ENCODE results near the gene SALL3.

Gene SALL3

GRCh38 chr18:79030680-79031079 lies 51.1 kb downstream of the SALL3 start:
- in situ Hi-C loops (cut with HindIII; ENCODE audit: low sequenced_read_pairs): no loop called here
- no peak for TF ChIP-seq CTCF (IDR thresholded peaks at IDR 0.05; ENCODE audit: low read depth, low read length)
- H3K4me3 ChIP-seq (ENCODE audit: low read depth, low read length): no peak overlapping the region
- DNase-seq (ENCODE audit: low read depth, low spot score): no peak

- in situ Hi-C loops (cut with HindIII; ENCODE audit: low sequenced_read_pairs): no loop called here
- H3K4me3 ChIP-seq (ENCODE audit: low read depth, low read length): no peak overlapping the region
- no peak for DNase-seq (ENCODE audit: low read depth, low spot score)
- TF ChIP-seq CTCF (IDR thresholded peaks at IDR 0.05; ENCODE audit: low read depth, low read length): no peak
Observed at GRCh38 chr18:79042276-79042675, 62.7 kb downstream of the SALL3 start.

GRCh38 chr18:79043288-79043687 lies 63.7 kb downstream of the SALL3 start:
- no peak for DNase-seq (ENCODE audit: low read depth, low spot score)
- in situ Hi-C loops (cut with HindIII; ENCODE audit: low sequenced_read_pairs): no loop called here
- TF ChIP-seq CTCF (IDR thresholded peaks at IDR 0.05; ENCODE audit: low read depth, low read length): no peak
- H3K4me3 ChIP-seq (ENCODE audit: low read depth, low read length): no peak overlapping the region

- no peak for DNase-seq (ENCODE audit: low read depth, low spot score)
- in situ Hi-C loops (cut with HindIII; ENCODE audit: low sequenced_read_pairs): no loop called here
Observed at GRCh38 chr18:79046522-79046921, 66.9 kb downstream of the SALL3 start.

GRCh38 chr18:79047556-79048244 lies 68.1 kb downstream of the SALL3 start:
- H3K4me3 ChIP-seq (ENCODE audit: low read depth, low read length): no peak overlapping the region
- in situ Hi-C loops (cut with HindIII; ENCODE audit: low sequenced_read_pairs): no loop called here
- no peak for TF ChIP-seq CTCF (IDR thresholded peaks at IDR 0.05; ENCODE audit: low read depth, low read length)
- DNase-seq (ENCODE audit: low read depth, low spot score): no peak

More at GRCh38 chr18:79046522-79046921, 66.9 kb downstream of the SALL3 start:
- no peak for TF ChIP-seq CTCF (IDR thresholded peaks at IDR 0.05; ENCODE audit: low read depth, low read length)
- H3K4me3 ChIP-seq (ENCODE audit: low read depth, low read length): no peak overlapping the region

- no peak for TF ChIP-seq CTCF (IDR thresholded peaks at IDR 0.05; ENCODE audit: low read depth, low read length)
- DNase-seq (ENCODE audit: low read depth, low spot score): no peak
- no peak overlapping the region for H3K4me3 ChIP-seq (ENCODE audit: low read depth, low read length)
- in situ Hi-C loops (cut with HindIII; ENCODE audit: low sequenced_read_pairs): no loop called here
Observed at GRCh38 chr18:79048245-79048632, 68.6 kb downstream of the SALL3 start.

Measured in astrocyte of the spinal cord (primary cell).